Amniotic stem cell (primary cell): ENCODE measurements around the gene NTN1.
"Not testable (repeated sequence)": the region's sequence is repeated elsewhere in the genome, so short reads cannot be mapped to it uniquely, and the experiment has no call there.

Experiments used
- DNase-seq: peaks from one replicate; lab custom pipeline; 2025; lab: John Stamatoyannopoulos, UW

Gene NTN1

GRCh38 chr17:9123594-9124553 is 102.6 kb downstream of the NTN1 start:
- DNase-seq, result no peak

GRCh38 chr17:9124554-9124935 is 103.2 kb downstream of the NTN1 start:
- no peak for DNase-seq

GRCh38 chr17:9125722-9126121 is 104.4 kb downstream of the NTN1 start:
- no peak for DNase-seq

- DNase-seq, result no peak
Observed at GRCh38 chr17:9127340-9127739, 106.0 kb downstream of the NTN1 start.

GRCh38 chr17:9131371-9131770 is 110.1 kb downstream of the NTN1 start:
- no peak for DNase-seq

- DNase-seq, result no peak
Observed at GRCh38 chr17:9132291-9132690, 111.0 kb downstream of the NTN1 start.

GRCh38 chr17:9132944-9133610 is 111.8 kb downstream of the NTN1 start:
- no peak for DNase-seq

GRCh38 chr17:9138161-9138717 is 116.9 kb downstream of the NTN1 start:
- DNase-seq, result no peak

- no peak for DNase-seq
Observed at GRCh38 chr17:9139695-9140094, 118.4 kb downstream of the NTN1 start.

GRCh38 chr17:9140550-9141424 is 119.5 kb downstream of the NTN1 start:
- no peak for DNase-seq

GRCh38 chr17:9141425-9141753 is 120.1 kb downstream of the NTN1 start:
- no peak for DNase-seq

GRCh38 chr17:9142772-9143494 is 121.6 kb downstream of the NTN1 start:
- no peak for DNase-seq

GRCh38 chr17:9144502-9145249 is 123.4 kb downstream of the NTN1 start:
- no peak for DNase-seq

- DNase-seq, result no peak
Observed at GRCh38 chr17:9146064-9146463, 124.8 kb downstream of the NTN1 start.

- DNase-seq, result no peak
Observed at GRCh38 chr17:9148905-9149525, 127.7 kb downstream of the NTN1 start.

GRCh38 chr17:9150446-9151090 is 129.3 kb downstream of the NTN1 start:
- no peak for DNase-seq

GRCh38 chr17:9151091-9151490 is 129.8 kb downstream of the NTN1 start:
- no peak for DNase-seq

GRCh38 chr17:9151740-9152139 is 130.4 kb downstream of the NTN1 start:
- not testable (repeated sequence) for DNase-seq

- no peak for DNase-seq
Observed at GRCh38 chr17:9158544-9159452, 137.5 kb downstream of the NTN1 start.
